Jurkat, Clone E6-1 (cell line): ENCODE results near the gene SMIM10L1.

Experiments
- DNase-seq: peaks from one replicate; pipeline ENCODE4 v3.0.0-alpha.2; 2011; ENCODE audit warnings: low read depth, low spot score
- H3K4me3 ChIP-seq: 2 replicates; pipeline ENCODE4 v1.5.1; 2011; ENCODE audit warnings: mild to moderate bottlenecking, low read length, control low read depth, moderate library complexity

SMIM10L1 gene

DNA sequence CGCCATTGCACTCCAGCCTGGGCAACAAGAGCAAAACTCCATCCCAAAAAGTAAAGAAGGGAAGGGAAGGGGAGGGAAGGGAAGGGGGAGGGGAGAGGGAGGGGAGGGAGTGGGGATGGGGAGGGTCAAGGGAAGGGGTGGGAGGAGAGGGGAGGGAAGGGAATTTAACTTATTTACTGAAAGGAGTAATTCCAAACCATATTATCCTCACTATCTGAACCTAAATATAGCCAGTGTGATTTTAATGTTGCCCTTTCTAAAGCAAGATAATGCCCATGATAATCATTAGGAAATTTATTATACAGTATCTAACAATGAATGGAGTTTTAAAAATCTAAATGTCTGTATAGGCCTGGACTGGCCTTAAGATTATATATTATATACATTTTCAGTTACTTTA is 7.3 kb downstream of the SMIM10L1 start:
- no peak overlapping the region for H3K4me3 ChIP-seq
- DNase-seq: no peak

DNA sequence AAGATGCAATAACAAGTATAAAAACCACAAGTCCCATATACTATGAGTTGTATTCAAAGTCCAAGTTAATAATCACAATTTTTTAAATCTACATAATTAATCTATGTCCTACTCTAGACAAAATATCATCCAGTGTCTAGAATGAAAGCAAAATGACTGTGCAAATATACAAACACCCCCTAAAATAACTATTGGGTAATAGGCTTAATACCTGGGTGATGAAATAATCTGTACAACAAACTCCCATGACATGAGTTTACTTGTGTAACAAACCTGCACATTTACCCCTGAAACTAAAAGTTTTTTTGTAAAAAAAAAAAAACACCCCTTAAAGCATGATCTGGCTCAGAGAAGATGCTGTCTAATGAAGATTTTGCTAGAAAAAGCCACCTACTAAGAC is 11.5 kb downstream of the SMIM10L1 start:
- no peak for DNase-seq
- no peak overlapping the region for H3K4me3 ChIP-seq

DNA sequence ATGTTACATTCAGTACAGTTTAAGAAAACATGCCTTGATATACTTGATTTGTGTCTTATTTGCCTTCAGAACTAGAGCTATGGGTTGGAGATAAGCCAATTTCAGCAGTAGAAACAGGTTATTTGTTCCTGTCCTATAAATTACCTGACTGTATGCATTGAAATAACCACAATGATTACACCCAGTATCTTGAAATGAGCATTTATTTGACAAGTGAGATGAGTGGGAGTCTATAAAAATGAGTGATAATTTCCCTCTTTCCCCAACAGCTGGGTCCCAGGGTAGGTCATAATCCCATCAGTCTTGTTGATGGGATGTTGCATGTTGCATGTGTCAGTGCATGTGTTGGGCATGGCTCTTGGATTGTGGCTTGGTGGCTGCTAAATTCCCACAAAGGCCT is 12.0 kb downstream of the SMIM10L1 start:
- no peak overlapping the region for H3K4me3 ChIP-seq
- DNase-seq: no peak

- DNase-seq: no peak
- H3K4me3 ChIP-seq: no peak within 1 kb of the TSS
Measured at GRCh38 chr12:11186837-11187236, 15.8 kb downstream of the SMIM10L1 start, which contains the start of gene TAS2R42. TSS of gene TAS2R42 (minus strand) at chr12:11186937. CDS start at chr12:11186937, 0 bp downstream.

GRCh38 chr12:11202811-11203210 is 31.8 kb downstream of the SMIM10L1 start:
- H3K4me3 ChIP-seq: no peak overlapping the region
- no peak for DNase-seq

GRCh38 chr12:11204173-11204572 is 33.2 kb downstream of the SMIM10L1 start:
- H3K4me3 ChIP-seq: no peak overlapping the region
- no peak for DNase-seq

GRCh38 chr12:11209113-11209512 is 38.1 kb downstream of the SMIM10L1 start:
- H3K4me3 ChIP-seq: no peak overlapping the region
- DNase-seq: no peak
